VCaP (cell line): ENCODE data around the gene SSC5D.

Experiments
- H3K27ac ChIP-seq: fragments of 450-650 bp; 2 replicates; pipeline ENCODE4 v1.5.1; 2017
- CTCF ChIP-seq: fragments of 450-650 bp; conservative IDR thresholded peaks from 2 replicates; pipeline ENCODE4 v1.5.1; 2017; ENCODE audit warnings: mild to moderate bottlenecking, moderate library complexity

SSC5D gene

DNA sequence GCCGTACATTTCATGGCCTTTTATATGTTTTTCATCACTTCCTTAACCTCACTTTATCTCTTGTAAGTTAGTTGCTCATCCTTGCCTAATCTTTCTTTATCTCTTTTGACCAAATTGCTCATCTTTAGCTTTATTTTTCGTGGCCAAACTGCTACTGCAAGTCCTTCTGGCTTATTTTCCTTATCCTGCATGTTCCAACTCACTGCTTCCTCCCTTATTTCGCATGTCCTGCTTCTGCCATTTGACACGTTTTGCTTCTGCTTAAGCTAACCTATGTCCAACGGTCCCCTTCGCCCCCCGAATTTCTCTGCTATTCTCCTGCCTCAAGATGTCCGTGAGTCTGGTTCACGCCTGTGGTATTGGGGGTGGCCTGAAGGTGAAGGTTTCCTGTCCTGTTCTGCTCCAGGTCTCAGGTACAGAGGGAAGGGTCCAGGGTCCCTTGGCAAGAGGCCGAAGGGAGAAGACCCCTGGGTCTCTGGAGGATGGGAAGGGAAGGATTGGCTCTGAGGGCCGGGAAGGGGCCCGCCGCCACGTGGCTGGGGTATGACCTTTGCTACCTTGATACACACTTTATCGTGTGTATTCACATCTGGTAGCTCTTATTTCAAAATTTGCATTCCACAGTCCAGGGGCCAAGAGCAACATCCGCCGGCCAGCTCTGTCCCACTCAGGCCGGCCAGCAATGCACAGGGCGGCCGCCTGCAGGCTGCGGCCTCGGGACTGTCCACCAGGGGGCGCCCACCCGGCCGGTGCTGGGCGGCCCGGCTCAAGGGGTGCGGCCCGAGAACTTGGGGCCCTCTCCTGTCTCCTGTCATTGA is 20.8 kb upstream of the SSC5D start:
- no peak overlapping the region for H3K27ac ChIP-seq
- peak; percentile 97 for TF ChIP-seq CTCF

- no peak overlapping the region for H3K27ac ChIP-seq
- peak; percentile 72 for TF ChIP-seq CTCF
Observed at GRCh38 chr19:55468054-55468393, 20.2 kb upstream of the SSC5D start.

DNA sequence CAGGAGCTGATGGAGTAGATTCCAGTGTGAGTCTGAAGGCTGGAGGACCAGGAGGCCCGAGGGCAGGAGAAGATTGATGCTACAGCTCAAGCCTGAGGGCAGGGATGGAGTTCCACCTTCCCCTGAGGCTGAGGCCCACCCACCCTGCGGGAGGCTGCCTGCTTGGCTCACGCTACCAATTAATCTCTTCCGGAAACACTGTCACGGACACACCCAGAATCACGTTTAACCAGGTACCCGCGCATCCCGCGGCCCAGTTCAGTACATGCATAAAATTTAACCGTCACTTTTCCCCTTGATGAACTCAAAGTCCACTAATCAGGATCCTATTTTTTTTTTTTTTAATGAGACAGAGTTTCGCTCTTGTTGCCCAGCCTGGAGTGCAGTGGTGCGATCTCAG is 17.0 kb upstream of the SSC5D start:
- no peak for TF ChIP-seq CTCF

GRCh38 chr19:55472463-55472862 is 15.8 kb upstream of the SSC5D start:
- no peak for TF ChIP-seq CTCF
- no peak overlapping the region for H3K27ac ChIP-seq

More for the DNA sequence above, 17.0 kb upstream of the SSC5D start:
- no peak overlapping the region for H3K27ac ChIP-seq

DNA sequence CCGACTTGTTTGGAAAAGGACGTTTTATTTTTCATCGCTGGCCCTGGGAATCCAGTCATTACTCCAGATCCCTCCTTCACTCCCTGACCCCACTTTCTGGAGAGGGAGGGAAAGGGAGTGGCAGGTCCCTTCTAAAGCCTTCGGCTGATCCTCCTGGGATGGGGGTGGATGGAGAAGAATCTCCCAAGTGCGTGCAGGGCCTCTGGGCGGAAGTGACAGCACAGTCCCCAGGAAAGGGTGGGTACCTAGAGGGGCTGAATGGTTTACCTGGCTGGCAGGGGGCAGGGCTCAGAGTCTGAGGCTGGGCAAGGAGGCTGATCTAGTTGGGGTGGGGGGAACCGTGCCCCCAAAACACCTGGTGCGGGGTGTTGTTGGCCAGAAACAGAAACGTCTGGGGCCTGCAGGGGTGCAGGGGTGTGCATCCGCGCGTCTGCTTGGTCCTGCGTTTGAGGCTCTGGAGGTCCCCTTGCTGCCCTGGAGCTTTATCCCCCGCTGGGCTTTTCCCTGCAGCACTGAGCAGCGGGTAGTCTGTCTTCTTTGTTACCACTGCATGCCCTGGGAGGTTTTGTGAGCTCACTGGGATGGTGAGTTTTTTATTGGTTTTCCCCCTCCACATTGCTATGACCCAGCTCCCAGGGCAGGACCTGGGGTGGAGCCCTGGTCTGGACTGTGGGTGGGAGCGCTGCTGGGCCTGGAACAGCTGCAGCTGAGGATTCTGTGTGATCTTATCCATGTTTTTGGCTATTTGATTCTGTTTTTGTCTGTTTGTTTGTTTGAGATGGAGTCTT is 14.8 kb upstream of the SSC5D start:
- TF ChIP-seq CTCF = no peak
- H3K27ac ChIP-seq = no peak overlapping the region

DNA sequence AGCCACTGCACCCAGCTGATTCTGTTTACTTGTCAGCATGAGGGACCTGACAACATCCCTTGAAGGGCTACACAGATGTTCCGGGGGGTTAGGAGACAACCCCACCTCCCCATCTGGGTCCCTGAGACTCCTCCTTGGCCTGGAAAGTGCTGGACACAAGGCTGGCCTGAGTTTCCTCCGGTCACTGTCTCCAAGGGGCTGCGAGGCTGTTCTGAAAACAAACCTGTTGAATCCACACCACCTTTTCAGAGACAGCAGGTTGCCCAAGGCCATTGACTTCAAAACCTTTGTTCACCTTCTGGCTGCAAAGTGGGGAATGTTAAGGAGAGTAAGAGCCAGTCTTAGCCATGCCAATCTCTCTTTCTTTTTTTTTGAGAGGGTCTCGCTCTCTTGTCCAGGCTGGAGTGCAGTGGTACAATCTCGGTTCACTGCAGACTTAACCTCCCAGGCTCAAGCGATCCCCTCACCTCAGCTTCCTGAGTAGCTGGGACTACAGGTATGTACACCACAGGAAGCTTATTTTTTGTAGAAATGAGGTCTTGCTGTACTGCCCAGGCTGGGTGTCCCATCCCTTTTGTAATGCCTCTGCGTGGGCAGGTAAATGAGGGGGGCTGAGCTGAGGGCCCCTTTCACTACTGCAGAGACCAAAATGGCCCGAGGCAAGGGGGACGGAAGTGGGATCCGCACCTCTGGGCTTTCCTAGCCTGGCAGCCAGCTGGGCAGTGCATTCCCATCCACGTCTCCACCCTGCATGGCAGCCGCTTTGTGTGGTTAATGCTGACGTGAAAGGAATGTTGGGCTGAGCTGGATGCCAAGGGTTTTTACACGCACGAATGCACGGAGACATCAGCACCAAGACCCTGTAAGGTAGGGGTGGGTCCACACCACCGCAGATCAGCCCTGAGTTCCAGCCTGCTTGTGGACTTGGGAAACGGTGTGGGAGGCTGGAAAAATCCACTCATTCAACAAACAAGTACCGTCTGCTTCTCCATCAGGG is 13.7 kb upstream of the SSC5D start:
- H3K27ac ChIP-seq = peak overlapping the region; percentile 87; the same call in 1 of the 2 replicates
- TF ChIP-seq CTCF = no peak
